Upper lobe of left lung (tissue), 4 donors: Measurements from ENCODE around the gene SRPRA.

Experiments
- CTCF ChIP-seq, 6 experiments: fragments of 450-650 bp in 4 of 6; fragments of 200-600 bp in 2 of 6; sonication (generic) in 2 of 6; IDR thresholded peaks; one replicate each; pipeline ENCODE4 v1.5.1; 2016 to 2019; ENCODE audit warnings: antibody characterized with exemption in 6 of 6
- EP300 ChIP-seq, 4 donors: sonication (generic); formaldehyde crosslinking; IDR thresholded peaks; one replicate each; pipeline ENCODE4 v1.5.1; 2017; ENCODE audit warnings: antibody characterized with exemption in 4 of 4, control low read depth in 2 of 4

GRCh38 chr11:126254819-126255218, 13.9 kb downstream of the SRPRA start:
- TF ChIP-seq CTCF (IDR thresholded peaks at IDR 0.05) (no peak), EP300 (IDR thresholded peaks at IDR 0.05) (no peak)
